ENCODE data around the gene THADA.
"Not testable (repeated sequence)": the region's sequence is repeated elsewhere in the genome, so short reads cannot be mapped to it uniquely, and the experiment has no call there.

THADA gene

DNA sequence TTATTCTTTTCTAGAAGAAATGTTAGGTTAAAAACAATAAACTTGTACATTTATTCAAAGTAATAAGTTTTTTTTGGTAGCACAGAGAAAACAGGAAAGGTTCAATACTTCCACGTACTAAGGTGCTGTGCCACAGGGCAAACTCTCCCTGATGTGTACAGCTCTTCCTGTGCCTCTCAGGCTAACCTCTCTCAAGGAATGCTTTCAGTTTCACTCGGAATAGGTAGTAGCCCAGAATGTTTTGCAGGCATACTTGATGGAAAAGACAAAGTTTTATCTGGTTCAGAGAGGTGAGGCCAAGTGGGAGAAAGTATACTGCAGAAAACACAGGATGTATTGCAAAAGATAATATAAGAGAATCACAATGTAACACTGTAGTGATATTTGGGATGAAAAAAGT is 198.4 kb downstream of the THADA start:
- in situ Hi-C loops (cut with MboI; ENCODE audit: low sequenced_read_pairs), result no loop called here

DNA sequence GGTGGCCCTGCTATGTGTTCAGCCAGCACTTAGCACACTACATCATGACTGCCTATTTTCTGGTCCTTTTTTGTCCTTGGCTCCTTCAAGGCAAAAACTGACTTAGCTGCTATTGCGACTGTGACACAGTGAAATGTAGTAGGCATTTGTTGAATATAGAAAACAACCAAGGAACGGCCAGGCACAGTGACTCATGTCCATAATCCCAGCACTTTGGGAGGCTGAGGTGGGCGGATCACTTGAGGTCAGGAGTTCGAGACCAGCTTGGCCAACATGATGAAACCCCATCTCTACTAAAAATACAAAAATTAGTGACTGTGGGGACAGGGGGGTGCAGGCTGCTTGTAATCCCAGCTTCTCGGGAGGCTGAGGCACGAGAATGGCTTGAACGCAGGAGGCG is 199.5 kb downstream of the THADA start:
- in situ Hi-C loops (cut with MboI; ENCODE audit: low sequenced_read_pairs), result not testable (repeated sequence)

DNA sequence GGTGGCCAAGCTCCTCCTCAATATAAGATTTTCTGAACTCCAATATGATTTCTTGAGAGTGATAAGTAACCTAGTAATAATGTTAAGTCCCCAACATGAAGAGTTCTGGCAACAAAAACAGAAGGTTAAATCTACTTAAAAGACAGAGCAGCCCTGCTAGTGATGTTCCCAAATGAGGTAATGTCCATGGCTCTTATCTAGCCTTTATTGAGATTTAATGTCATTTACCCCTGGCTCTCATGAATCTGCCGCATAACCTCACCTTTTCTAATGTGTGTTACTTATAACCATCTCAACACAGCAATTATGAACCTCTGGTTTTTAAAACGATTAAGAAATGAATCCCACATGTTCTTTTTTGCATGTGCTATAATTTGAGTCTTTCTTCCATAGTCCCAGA is 201.9 kb downstream of the THADA start:
- in situ Hi-C loops (cut with MboI; ENCODE audit: low sequenced_read_pairs), result no loop called here

DNA sequence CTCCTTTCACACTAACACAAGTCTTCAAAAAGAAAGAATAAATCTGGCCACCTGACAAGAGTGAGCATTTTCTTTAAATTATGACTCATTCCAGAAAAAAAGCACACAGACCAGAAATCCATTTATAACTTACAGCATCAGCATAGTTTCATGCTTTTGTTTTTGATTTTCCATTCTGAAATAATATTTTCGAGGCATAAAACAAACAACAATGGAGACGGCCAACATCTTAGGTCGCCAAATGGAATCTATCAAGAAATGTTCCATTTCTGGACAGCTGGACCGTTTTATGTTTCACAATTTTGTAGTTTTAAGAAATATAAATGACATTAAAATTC is 204.0 kb downstream of the THADA start:
- in situ Hi-C loops (cut with MboI; ENCODE audit: low sequenced_read_pairs), result no loop called here

DNA sequence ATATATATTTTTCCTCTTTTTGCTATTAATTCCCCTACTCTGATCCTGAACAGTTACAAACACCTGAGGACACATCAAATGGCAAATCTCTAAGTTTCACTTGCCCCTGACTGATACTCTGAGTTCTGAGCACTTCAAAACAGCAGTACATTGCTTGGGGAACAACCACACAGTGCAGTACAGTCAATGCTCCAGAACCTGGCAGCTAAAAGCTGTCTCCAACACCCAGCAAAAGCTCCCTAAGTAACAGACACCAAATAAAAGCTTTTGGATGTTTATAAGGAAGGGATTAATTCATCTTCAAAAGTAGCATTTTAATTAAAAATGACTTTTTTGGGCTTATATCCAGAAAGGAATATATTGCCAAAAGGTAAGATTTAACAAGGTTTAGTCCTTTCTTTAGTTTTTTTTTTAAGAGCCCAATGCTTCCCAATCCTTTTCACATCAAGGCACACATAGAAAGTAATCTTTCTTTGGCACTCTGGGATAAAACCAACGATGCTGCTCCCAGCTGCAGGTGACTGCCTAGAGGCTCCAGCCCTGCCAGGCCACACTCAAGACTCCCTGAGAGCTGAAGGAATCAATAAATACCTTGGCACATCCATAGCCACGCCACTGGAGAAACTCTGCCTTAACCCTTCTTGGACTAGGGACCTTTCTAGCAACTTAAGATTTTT is 204.5 kb downstream of the THADA start:
- in situ Hi-C loops (cut with MboI; ENCODE audit: low sequenced_read_pairs), result no loop called here

DNA sequence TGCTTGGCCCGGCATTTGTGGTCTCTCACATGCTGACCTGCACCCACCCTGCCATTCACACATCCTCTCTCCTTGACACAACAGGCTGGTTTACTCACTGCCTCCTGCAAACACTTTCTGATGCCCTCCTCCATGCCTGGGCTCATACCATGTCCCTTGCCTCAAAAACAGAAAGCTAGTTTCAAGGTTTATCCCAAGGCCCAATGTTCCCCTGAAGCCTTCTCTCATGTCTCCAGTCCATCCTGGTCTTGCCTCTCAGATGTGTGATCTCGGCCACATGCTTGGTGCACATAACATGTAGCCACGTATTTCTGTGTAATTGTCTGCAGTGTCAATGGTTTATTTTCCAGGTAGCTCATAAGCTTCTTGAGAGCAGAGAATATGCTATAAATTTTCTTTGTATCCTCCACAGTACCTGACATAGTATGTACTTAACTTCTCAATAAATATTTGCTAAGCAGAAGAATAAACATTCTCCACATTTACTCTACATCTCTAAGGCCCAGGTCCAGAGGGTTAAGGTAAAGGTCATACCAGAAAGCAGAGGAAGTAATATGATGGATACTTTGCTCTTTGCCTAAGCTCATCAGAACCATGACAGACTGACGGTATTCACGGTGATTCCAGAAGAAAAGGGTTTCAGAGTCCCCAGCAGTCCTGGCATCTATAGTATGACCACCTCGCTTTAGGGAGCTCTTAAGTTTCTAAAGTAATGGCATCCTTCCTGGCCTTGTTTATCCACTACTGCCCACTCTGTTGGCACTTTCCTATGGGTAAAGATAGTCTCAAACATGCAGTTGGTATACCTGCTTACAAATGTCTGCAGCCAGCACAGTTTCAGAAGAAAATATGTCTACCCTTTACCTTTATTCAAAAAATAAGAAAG is 206.0 kb downstream of the THADA start:
- in situ Hi-C loops (cut with MboI; ENCODE audit: low sequenced_read_pairs), result no loop called here

DNA sequence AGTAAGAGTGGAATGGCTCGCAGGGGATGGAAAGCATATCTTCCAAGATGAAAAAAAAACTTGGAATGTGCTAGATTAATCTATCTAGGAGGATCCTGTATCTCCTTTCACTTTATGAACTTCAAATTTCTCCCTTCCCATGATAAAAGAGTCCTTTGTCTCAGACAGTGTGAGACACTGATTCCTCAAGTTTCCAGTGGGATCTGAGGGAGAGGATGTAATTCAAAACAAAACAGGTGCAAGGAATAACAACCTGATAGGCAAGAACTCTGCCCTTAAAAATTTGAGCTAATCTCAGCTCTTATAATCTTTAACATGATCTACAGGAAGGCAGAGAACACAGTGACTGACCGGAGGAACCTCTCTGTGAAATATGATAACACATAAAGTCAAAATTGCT is 207.5 kb downstream of the THADA start:
- in situ Hi-C loops (cut with MboI; ENCODE audit: low sequenced_read_pairs), result no loop called here

DNA sequence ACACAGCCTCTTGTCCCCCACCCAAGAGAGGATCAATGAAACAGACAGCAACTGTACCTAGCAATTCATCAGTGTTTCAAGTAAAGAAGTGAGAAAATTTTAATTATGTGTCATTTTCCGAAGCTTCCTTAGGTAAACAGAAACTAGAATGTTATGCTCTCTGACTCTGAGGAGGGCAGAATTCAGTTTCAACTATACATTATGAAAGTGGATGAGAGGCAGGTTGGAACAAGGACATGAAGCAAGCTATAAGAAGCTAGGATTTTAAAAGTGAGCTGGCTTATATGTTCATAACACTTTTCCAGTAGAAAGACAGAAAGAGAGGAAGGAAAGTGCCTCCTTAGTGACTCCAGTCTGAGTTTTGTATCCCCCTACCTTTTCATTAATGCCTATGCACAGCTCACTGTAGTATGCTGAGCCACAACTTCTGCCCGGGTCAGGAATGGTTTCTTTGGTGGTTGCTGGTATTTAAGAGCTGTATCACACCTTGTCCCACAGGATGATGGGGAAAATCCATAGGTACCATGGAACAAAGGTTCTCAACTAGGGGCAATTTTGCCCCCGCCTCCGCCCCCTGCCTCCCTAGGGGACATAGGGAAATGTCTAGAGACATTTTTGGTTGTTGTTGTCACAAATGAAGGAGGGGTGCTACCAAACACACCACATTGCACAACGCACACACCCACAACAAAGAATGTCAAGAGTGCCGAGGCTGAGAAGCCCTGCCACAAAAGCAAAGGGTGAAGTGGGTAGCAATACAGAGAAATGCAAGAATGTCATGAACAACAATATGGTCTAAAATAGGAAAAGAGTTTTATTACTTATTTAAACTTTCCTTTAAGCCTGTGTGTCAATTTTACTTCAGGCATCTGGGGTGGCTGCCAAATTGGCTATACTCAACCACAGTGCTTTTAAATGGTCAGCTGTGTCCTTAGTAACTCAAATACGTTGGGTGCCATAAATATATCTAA is 208.5 kb downstream of the THADA start:
- in situ Hi-C loops (cut with MboI; ENCODE audit: low sequenced_read_pairs), result no loop called here

DNA sequence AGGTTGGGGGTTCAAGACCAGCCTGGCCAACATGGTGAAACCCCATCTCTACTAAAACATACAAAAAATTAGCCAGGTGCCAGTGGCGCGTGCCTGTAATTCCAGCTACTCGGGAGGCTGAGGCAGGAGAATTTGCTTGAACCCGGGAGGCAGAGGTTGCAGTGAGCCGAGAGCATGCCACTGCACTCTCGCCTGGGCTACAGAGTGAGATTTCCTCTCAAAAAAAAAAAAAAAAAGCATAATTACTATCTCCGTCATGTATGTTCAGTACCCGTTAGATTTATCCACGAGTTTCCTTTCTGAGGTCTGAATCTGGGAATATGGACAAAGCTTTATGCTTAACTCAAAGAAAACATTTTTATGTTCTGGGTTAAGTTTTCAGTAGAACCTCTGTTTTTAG is 209.2 kb downstream of the THADA start:
- in situ Hi-C loops (cut with MboI; ENCODE audit: low sequenced_read_pairs), result not testable (repeated sequence)

DNA sequence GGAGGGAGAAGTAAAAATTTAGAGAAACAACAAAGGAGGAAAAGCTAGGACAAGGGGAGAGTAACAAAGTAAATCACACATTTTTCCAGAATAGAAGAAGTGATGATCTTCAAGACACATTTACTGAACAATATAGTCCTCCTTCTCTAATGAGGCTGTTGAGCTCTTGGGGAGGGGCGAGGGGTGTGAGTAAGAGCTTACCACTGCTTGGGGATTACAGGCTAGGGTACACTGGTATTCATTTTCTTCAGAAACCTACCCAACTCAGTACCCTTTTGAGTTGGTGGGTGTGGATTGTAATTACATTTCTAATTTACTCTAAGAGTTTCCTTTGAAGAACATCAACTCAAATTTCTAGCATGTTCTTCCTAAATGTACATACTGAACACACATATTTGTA is 211.7 kb downstream of the THADA start:
- in situ Hi-C loops (cut with MboI; ENCODE audit: low sequenced_read_pairs), result no loop called here

DNA sequence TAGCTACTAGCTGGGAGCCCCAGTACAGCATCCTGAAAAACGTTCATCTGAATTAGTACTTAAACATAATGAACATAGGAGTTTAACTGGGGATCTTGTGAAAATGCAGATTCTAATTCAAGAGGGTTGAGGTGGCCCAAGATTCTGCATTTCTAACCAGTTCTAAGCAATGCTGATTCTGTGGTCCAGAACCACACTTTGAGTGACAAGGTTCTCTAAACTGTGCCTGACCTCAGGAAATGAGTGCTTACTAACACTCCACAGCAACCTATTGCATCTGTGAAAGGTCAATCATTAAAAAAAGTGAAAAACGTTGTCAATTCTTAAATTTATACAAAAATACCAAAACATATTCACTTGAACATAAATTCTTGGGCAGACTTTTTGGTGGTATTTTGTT is 212.3 kb downstream of the THADA start:
- in situ Hi-C loops (cut with MboI; ENCODE audit: low sequenced_read_pairs), result no loop called here

DNA sequence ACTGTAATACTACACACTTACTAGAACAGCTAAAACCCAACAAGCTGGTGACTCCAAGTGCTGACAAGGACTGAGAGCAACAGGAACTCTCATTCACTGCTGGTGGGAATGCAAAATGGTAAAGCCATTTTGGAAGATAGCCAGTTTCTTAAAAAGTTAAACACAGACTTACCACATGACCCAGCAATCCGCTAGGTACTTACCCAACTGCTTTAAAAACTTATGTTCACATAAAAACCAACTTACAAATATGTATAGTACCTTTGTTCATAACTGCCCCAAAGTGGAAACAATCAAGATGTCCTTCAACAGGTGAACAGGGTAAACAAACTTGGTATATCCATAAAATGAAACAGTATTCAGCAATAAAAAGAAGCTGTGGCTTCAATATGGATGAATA is 216.3 kb downstream of the THADA start:
- in situ Hi-C loops (cut with MboI; ENCODE audit: low sequenced_read_pairs), result no loop called here

DNA sequence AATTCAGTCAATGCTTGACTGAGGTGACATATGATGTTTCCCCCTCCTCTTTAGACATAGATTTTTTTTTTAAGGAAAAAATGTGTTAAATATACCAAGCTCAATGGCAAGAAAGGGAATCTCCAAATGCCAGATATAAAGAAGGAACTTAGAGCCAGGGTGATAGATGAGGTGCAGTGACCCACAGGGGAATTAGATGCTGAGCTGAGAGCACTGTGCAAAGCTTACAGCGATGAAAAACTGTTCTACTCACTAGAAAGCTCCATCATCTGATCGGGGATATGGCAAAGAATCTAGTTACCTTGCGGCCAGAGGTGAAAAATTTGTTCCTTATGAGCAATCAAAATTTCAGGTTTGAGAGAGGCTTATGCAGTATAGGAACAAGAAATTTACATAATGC is 218.5 kb downstream of the THADA start:
- in situ Hi-C loops (cut with MboI; ENCODE audit: low sequenced_read_pairs), result no loop called here

DNA sequence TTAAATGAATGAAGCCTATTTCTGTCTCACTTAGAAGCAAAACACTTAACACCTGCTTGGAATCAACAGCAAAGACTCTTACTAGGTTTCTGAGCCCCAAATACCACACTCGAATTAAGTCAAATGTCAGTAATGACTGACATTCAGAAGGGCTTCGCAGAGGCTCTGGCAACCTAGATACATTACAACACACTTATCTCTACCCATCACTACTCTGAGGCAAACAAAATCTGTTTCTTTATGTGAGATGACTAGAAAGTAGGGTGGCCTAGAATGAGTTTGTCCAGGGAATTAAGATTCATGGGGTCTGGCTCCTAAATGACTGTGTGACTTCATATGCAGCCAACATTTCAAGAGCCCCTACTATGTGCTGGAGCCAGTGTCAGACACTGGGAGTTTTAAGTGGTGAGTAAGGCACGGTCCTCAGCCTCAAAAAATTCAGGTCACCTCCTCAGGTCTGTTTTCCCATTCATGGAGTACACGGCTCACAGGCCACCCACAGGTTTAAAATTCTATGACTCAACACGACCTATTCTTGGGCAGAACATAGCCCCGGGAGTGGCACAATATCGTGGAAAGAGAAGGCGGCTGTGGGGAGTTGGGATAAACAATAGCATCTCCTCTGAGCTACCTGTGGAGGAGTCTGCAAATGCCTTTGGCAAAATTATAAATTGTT is 219.2 kb downstream of the THADA start:
- in situ Hi-C loops (cut with MboI; ENCODE audit: low sequenced_read_pairs), result no loop called here

DNA sequence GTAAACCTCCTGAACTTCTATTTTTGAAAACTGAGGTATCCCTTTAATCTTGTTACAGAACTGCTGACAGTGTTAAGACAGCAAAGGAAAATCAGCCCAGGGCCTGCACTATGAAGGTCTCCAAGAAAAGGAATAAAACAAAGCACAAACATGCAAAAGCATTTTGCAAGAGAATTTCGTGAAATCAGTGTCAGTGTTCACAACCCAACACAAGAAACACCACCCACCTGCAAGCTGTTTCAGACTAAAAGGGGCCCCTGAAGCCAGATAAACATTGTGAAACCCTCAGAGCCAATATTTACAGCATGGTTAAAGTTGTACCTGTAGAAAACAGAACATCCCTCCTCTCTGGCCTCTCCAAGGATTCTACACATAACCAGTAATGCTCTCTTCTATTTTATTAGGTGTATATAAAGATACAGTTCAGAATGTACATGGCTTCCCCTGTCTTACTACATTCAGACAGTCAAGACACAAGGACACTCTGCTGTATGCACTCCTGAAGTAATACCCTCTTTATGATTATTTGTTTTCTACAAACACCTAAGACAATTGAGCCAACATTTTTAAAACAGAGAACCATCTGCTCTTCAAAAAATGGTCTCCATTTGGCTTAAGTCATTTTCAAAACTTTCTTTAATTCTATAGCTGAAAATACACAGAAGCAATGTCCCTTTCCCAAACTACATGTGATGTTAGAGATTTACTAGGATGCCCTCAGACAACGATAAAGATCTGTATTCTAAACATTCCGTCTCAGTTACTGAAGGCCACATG is 219.9 kb downstream of the THADA start:
- in situ Hi-C loops (cut with MboI; ENCODE audit: low sequenced_read_pairs), result no loop called here

DNA sequence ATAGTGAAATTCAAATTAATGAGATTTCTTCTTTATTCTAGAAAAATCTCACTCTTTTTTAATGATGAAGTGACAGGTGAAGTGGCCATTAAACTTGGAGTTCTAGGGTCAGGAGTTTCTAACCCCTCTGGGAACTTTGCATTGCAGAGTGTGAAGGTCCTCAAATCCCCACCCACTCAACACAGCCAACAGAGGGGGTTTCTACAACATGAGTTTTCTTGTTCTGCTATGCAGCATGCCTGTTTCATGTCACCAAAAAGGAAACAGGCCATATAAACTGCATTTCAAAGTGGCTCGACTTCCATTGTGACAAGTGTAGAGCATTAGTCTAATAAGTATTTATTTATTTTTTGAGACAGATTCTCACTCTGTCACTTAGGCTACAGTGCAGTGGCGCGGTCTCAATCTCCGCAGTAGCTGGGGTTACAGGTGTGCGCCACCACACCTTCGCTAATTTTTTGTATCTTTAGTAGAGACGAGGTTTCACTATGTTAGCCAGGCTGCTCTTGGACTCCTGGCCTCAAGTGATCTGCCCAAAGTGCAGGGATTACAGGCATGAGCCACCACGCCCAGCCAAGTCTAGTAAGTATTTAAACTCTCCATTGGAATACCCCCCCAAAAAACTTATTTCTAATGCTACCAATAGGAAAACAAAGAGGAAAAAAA is 223.3 kb downstream of the THADA start:
- in situ Hi-C loops (cut with MboI; ENCODE audit: low sequenced_read_pairs), result no loop called here

DNA sequence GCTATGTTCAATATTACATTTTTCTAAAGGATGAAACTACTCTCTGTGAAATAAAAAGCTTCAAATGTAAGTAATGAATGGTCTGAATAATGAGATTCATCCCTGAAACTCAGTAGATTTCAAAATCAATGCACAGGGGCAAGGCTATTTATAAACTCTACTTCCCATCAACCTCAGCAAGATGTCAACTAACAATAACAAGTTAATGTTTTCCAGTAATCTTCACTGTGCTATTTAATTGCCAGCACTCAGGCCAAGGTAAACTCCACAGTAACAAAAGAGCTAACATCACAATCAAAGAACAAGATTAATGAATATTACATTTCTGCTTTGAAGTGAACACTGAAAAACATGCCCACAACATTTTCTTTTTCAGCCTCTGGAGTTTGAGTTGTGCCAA is 225.1 kb downstream of the THADA start:
- in situ Hi-C loops (cut with MboI; ENCODE audit: low sequenced_read_pairs), result no loop called here

DNA sequence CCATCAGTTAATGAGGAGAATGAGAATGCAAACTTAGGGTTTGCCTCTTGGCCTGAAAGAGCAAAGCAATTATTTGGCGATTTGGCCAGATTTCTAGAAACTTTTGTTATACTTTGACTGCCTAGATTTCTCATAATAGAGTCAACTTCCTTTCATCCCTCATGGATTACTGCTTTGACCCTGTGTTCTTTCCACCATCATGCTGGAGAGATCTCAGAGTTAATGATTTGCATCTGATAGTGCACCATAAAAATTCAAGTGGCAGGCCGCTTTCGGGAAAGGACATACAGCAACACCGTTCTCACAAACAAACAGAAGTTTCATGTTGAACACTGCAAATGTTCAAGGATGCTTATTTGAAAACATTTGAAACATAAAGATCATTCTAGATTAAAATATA is 225.7 kb downstream of the THADA start:
- in situ Hi-C loops (cut with MboI; ENCODE audit: low sequenced_read_pairs), result no loop called here
